ENCODE data around the gene RTBDN. TPM values are rescaled to one million over a fixed set of nuclear protein-coding genes. Genes with fewer than 3 reads are reported as not detected.
A peak's percentile ranks its signal among the peaks of the same experiment; 100 is the strongest.

Gene RTBDN
- total and polyA plus RNA-seq, 10 of the 15 experiments (the other 5 are each of a cell fraction or from before 2014, with no cell fraction given): 0.45 TPM; not detected in 9

GRCh38 chr19:12782174-12782423 lies 52.3 kb downstream of the RTBDN start:
- Histone ChIP-seq H3K9me3 (replicated peaks; ENCODE audit: control insufficient read depth, insufficient read depth, low read length) (no peaks in the 10 kb centered on the region), H3K4me1 (ENCODE audit: control insufficient read depth, insufficient read depth, low read length) (peaks cover 67% of the 10 kb centered on the region), H3K27ac (ENCODE audit: control insufficient read depth, insufficient read depth) (peak overlapping the region; percentile 97), H3K4me3 (peak overlapping the region; percentile 65; the same call in 1 of the 2 replicates), H3K9ac (ENCODE audit: control insufficient read depth, insufficient read depth, low read length) (peak overlapping the region; percentile 77), H3K36me3 (ENCODE audit: control insufficient read depth in 2 of 2, insufficient read depth in 2 of 2, low read length in 1 of 2) (no peaks in the 10 kb centered on the region), H4K20me1 (ENCODE audit: control insufficient read depth, insufficient read depth) (no peaks in the 10 kb centered on the region), H3K4me2 (ENCODE audit: control insufficient read depth, insufficient read depth) (peak overlapping the region; percentile 97), H3K27me3 (replicated peaks in 1 of 2; ENCODE audit: control insufficient read depth in 2 of 2, insufficient read depth in 2 of 2, low read length in 1 of 2) (no peaks in the 10 kb centered on the region), H3K79me2 (ENCODE audit: control insufficient read depth, insufficient read depth, low read length) (peaks cover 9% of the 10 kb centered on the region), H2AFZ (ENCODE audit: control insufficient read depth, low read depth, low read length) (peak overlapping the region; percentile 78)
- WGBS (ENCODE audit: insufficient coverage, insufficient replicate concordance, low lambda C conversion rate, missing lambda C conversion rate): 1% methylated on average over 11 of the region's 12 CpGs
- SMC1A ChIA-PET (ENCODE audit: uncharacterized antibody, unreplicated experiment): interaction anchor here (8.4 kb wide), 1 partner anchor 14 kb away, joined by 240 read pairs; the partner anchor contains the start of gene JUNB
- FAIRE-seq (no peak), ATAC-seq (no peak), DNase-seq (ENCODE audit: low read depth, low spot score) (no peak)
- in situ Hi-C loops (cut with MboI): no loop called here
- CTCF ChIA-PET: interaction anchor here (12.1 kb wide), 1 partner anchor 14 kb away, joined by 537 read pairs; the partner anchor contains the start of gene JUNB
- POLR2A ChIA-PET: interaction anchor here (0.5 to 9.3 kb wide), 3 partner anchors 12 to 1407 kb away, joined by 3 to 303 read pairs (median 11); partner anchors contain the start of gene JUNB
- no TSS peak for BruUV-seq (replicated peaks)
- intact Hi-C loops (cut with micrococcal nuclease; ENCODE audit: unreplicated experiment): loop anchor here (5.0 to 10.0 kb wide), 2 partner anchors 170 to 1687 kb away; partner anchors contain the start of genes ZNF490 and ZNF791
- RAD21 ChIA-PET (ENCODE audit: unreplicated experiment): interaction anchor here (1.4 to 2.7 kb wide), 3 partner anchors 9 to 14 kb away, joined by 13 to 23 read pairs (median 16); partner anchors contain the start of gene JUNB
- TF ChIP-seq USF1 (IDR thresholded peaks at IDR 0.05; ENCODE audit: borderline replicate concordance, extremely low read length, insufficient read depth, low read depth, low read length) (no peak), ZBTB4 (CRISPR knock-in tag; IDR thresholded peaks at IDR 0.05) (no peak), SMC3 (IDR thresholded peaks at IDR 0.05; ENCODE audit: borderline replicate concordance, low read length) (no peak), HDAC6 (IDR thresholded peaks at IDR 0.05; ENCODE audit: unreplicated experiment) (no peak), BCL3 (IDR thresholded peaks at IDR 0.05; ENCODE audit: borderline replicate concordance, insufficient read depth, low read depth, low read length, poor library complexity, severe bottlenecking) (no peak), BMI1 (IDR thresholded peaks at IDR 0.05; ENCODE audit: borderline replicate concordance) (no peak), LARP7 (IDR thresholded peaks at IDR 0.05) (no peak), NRF1 (conservative IDR thresholded peaks at IDR 0.05; ENCODE audit: low read depth, low read length) (no peak), HDGF (IDR thresholded peaks at IDR 0.05) (peak; percentile 95), BCLAF1 (IDR thresholded peaks at IDR 0.05) (no peak), SIX5 (IDR thresholded peaks at IDR 0.05; ENCODE audit: low read depth, low read length, severe bottlenecking) (no peak), PBX3 (IDR thresholded peaks at IDR 0.05; ENCODE audit: insufficient replicate concordance, low read depth, low read length) (peak; percentile 71)
